Measurements from ENCODE around the gene RNF180. TPM values are rescaled to one million over a fixed set of nuclear protein-coding genes. Genes with fewer than 3 reads are reported as not detected.
"Not testable (repeated sequence)": the region's sequence is repeated elsewhere in the genome, so short reads cannot be mapped to it uniquely, and the experiment has no call there.

Gene RNF180
- total RNA-seq, 2 donors from 2014 or later: 16.9 to 22.9 TPM

DNA sequence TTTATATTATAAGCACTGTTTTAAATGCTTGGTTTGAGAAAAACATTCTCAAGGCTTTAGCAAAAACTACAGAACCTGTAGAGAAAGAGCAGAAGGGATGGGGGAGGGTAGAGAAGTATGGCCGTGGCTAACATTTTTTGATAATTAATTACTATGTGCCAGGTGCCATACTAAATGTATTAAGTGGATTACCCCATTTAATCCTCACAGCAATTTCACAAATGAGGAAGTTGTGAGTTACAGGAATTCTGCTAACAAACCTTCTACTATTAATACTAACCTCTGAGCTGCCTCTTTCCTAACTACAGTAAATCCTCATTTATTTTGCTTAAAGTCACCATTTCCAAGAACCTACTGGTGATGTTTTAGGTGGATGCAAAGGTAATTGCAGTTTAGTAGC is 157.9 kb downstream of the RNF180 start:
- ATAC-seq (no peak), DNase-seq (no peak)
- intact Hi-C loops (cut with DNase I): no loop called here

DNA sequence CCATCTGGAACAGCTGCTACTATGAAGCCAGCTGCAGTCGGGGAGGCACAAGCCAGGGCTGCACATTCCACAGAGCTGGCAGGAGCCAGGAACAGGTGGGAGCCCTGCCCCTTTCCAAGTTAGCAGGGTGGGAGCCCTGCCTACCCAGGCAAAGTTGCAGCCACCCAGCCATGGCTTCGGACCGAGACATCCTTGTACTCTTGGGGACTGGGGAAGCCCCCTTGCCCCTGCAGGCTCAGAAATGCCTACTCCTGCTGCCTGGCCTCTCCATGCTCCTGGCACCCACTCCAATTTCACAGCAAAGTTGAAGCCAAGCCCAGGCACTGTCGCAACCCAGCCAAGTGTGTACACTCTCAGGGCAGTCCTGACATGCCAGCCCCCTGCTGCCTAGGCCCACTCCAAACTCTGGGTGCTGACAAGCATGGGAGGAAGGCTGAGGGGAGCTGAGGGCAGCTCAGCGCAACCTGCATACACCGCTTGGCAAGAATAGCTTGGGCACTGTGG is 165.1 kb downstream of the RNF180 start:
- intact Hi-C loops (cut with DNase I): no loop called here
- peak; percentile 86 to 92 for ATAC-seq
- peak; percentile 58 for DNase-seq

DNA sequence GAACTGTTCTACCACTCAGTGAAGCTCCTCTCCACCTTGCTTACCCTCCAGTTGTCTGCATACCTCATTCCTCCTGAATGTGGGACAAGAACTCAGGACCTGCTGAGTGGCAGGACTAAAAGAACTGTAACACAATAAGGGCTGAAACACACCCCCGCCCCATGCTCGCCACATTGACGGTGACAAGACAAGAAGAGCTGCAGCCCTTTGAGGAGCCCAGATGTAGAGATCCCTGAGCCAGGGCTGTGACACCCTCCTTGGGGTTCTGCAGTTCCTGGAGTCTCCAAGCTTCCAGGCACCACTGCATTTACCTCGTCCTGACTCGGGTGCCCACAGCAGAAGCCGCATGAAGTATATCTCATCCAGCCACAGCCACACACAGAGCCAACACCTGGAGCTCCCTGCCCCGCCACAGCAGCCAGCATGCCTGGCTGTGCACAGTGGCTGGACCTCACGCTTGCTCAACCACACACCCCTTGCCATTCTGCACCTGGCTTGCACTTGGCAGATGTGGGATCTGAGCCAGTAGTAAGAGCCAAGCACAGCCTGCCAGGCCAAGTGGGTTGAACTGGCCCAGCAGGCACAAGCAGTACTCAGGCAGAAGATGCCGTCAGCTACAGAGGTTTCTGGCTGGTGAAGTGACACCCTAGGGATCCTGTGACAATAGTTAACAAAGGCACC is 166.1 kb downstream of the RNF180 start:
- intact Hi-C loops (cut with DNase I): no loop called here
- ATAC-seq (peak; percentile 89 to 90), DNase-seq (peak; percentile 62)

DNA sequence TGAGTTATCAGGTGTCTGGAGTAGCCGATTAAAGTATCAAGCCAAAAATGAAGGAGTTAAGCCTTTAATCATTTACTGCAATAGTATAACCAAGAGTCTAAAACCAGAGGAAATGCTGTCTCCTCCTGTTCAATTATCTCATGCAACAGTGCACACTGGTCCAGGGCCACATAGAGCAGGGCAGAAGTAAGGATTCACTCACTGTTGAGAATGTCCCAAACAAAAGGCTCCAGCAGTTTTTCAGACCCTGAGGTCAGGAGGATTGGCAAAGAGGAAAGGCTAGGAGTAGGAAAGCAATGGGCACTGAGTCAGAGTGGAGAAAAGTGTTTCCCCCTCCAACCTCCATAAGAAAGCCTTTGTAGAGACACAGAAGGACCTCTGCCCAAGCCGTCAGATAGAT is 168.2 kb downstream of the RNF180 start:
- intact Hi-C loops (cut with DNase I): no loop called here
- no peak for DNase-seq

DNA sequence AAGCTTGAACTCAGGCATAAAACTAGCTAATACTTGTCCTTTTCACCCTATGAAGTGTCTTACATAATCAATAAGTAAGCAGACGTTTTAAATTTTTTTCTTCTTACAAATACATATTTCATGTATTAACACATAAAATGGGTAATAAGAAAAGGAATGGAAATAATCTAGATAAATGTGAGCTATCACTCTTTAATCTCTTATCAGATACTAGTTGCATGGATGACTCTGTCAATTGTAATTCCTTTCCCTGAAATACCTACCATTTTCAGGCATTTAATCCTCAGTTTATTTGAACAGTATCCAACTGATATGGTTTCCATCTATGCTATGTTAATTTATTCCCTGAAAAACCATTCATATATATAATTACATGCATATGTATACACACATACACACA is 174.1 kb downstream of the RNF180 start:
- intact Hi-C loops (cut with DNase I): no loop called here
- no peak for ATAC-seq
- no peak for DNase-seq

More for the DNA sequence above, 168.2 kb downstream of the RNF180 start:
- ATAC-seq: no peak

DNA sequence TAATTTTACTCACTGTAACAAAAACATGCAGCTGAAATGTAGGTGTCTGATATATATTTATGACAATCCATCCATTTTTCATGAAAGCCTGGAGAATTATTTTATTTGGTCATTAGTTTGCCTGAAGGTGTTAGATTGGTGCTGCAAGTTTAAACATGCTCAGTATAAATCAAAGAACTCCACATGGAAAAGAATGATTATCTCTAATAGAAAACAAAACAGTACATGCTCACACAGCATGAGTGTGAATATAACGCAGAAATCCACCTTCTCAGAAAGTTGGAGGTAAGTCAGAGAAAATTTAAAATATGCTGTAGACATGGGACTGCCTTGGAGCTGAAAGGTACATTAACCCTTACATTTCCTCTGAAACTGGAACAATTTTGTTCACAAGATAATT is 174.7 kb downstream of the RNF180 start:
- intact Hi-C loops (cut with DNase I): no loop called here
- DNase-seq (no peak), ATAC-seq (no peak)

DNA sequence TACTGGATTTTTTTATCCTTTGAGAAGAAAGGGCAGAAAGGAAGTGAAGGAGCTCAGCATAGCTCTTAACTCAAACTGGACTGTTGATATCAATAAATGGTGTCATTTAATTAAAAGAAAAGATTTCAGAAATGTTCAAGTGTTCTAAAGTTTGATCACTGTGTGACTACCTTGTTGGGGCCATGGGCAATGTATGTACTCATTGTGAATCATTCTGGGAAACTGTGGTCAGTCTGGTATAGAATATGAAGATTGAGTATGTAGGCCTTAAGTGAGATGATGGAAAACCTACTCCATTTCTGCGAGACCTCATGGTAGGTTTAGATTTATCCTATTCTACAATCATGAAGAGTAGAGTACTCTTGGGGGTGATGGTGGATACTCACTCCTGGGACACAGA is 175.7 kb downstream of the RNF180 start:
- intact Hi-C loops (cut with DNase I): no loop called here

DNA sequence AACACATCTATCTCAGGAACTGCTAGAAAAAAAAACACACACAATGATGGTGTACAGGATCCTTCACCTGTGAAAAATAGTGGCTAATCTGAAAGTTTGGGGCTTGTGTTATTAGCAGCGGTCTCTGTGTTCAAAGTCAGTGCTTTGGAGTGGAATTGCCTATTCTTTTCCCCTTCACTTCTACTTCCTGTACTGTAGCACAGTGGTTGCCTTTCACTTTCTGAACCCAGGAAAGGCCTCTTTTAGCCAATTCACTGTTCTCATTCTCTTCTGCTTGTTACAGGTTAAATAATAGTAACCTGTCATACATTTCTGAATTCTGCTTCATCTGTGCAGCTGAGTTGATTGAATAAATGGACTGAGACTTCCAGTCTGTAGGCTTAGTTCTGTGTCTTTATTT is 178.9 kb downstream of the RNF180 start:
- intact Hi-C loops (cut with DNase I): no loop called here
- ATAC-seq (no peak), DNase-seq (no peak)

More for the DNA sequence above, 175.7 kb downstream of the RNF180 start:
- DNase-seq (no peak), ATAC-seq (no peak)

DNA sequence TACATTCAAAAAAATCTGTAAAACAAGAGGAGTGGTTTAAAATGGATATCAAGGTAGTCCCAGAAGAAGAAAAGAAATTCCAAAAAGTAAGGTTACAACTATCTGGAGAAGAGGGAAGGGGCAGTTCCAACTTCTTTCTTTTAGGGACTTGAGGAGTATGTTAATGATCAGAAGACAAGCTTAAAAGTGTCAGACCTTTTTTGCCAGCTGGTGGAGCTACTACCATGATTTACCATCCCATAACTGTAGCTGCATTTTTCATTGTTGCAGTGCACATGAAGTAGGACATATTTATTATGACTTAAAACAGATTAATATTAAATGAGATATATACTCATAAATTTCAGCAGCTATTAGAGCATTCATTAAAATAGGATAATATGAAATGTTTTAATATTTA is 181.7 kb downstream of the RNF180 start:
- no peak for ATAC-seq
- no peak for DNase-seq
- intact Hi-C loops (cut with DNase I): no loop called here

DNA sequence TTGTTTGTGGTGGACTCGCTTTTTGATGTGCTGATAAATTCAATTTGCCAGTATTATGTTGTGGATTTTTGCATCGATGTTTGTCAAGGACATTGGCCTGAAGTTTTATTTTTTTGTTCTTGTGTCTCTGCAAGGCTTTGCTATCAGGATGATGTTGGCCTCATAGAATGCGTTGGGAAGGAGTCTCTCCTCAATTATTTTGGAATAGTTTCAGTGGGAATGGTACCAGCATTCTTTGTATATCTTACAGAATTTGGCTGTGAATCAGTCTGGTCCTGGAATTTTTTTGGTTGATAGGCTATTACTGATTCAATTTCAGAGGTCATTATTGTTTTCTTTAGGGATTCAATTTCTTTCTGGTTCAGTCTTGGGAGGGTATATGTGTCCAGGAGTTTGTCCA is 198.8 kb downstream of the RNF180 start:
- intact Hi-C loops (cut with DNase I): no loop called here
- DNase-seq (no peak), ATAC-seq (peak in 1 of 2 donors; percentile 50)

DNA sequence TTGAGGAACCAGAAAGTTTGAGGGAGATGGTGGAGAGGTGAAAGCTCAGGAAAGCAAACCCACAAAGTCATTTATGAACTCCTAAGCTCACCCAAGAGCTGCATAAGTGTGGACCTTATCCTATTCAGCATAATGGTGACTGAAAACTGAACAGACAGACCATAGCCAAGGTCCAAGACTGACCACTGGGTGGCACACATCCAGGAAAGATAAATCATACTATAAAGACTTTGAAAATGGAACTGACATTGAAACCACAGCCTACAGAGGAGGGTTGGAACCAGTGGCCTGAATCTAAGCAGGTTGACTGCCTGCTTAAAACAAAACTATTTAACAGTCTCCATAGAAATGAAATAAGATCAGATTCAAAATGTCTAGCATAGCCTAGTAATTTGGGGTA is 219.1 kb downstream of the RNF180 start:
- ATAC-seq: no peak
- intact Hi-C loops (cut with DNase I): no loop called here
- DNase-seq: no peak

DNA sequence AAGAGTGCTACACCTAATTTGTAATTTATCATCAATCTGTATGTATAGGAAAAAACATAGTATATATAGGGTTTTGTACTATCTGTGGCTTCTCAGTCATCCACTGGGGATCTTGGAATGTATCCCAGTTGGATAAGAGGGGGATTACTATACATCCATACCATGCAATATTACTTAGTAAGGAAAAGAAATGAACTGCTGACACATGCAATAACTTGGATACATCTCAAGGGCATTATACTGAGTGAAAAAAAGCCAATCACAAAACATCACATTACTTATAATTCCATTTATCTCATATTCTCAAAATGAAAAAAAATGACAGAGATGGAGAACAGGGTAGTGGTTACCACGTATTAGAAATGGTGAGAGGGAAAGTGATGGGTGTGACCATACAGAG is 231.9 kb downstream of the RNF180 start:
- intact Hi-C loops (cut with DNase I): no loop called here
- no peak for ATAC-seq
- no peak for DNase-seq

DNA sequence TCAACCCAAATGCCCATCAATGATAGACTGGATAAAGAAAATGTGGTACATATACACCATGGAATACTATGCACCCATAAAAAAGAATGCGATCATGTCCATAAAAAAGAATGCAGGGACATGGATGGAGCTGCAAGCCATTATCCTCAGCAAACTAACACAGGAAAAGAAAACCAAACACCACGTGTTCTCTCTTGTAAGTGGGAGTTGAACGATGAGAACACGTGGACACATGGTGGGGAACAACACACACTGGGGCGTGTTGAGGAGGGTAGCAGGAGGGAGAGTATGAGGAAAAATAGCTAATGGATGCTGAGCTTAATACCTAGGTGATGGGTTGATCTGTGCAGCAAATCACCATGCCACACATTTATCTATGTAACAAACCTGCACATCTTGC is 233.1 kb downstream of the RNF180 start:
- ATAC-seq; intact Hi-C loops (cut with DNase I); DNase-seq: not testable (repeated sequence)

DNA sequence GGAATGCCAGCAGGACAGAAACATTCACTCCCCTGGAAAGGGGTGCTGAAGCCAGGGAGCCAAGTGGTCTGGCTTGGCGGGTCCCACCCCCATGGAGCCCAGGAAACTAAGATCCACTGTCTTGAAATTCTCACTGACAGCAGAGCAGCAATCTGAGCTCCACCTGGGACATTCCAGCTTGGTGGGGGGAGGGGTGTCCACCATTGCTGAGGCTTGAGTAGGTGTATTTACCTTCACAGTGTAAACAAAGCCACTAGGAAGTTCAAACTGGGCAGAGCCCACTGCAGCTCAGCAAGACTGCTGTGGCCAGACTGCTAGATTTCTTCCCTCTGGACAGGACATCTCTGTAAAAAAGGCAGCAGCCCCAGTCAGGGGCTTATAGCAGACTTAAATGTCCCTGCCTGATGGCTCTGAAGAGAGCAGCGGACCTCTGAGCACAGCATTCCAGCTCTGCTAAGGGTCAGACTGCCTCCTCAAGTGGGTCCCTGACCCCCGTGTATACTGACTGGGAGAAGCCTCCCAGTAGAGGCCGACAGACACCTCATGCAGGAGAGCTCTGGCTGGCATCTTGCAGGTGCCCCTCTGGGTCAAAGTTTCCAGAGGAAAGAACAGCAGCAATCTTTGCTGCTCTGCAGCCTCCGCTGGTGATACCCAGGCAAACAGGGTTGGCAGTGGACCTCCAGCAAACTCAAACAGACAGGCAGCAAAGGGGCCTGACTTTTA is 241.6 kb downstream of the RNF180 start:
- DNase-seq; ATAC-seq; intact Hi-C loops (cut with DNase I): not testable (repeated sequence)

DNA sequence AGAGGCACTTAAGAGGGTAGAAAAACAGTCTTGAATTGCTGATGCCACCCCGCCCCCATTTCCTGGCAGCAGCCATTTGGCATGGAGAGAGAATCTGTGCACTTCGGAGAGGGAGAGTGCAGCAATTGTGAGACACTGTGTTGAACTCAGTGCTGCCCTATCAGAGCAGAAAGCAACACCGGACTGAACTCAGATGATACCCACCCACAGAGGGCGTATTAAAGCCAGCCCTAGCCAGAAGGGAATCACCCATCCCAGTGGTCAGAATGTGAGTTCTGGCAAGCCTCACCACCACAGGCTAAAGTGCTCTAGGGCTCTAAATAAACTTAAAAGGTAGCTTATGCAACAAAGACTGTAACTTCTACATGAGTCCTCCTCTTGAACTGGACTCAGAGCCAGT is 251.7 kb downstream of the RNF180 start:
- ATAC-seq (no peak), DNase-seq (no peak)
- intact Hi-C loops (cut with DNase I): no loop called here

DNA sequence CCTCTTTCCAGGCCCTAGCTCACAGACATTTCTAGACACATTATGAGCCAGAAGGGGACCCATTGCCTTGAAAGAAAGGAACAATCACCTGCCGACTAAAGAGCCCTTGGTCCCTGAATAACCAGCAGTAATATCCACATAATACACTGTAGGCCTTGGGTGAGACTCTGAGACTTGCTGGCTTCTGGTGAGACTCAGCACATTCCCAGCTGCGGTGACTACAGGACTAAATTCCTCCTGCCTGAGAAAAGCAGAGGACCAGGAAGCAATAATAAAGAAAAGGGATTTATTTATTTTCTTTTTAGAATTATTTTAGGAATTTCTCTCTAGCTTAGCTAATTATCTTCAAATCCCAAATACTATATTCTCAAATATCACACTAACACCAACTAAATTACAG is 252.4 kb downstream of the RNF180 start:
- ATAC-seq (no peak), DNase-seq (no peak)
- intact Hi-C loops (cut with DNase I): no loop called here

Other genes starting within 250 kb of the RNF180 start
- gene HTR1A, start 203.4 kb upstream of the RNF180 start, total RNA-seq: not detected

Data from left cardiac atrium (tissue), 4 donors.